LNCAP (cell line): Measurements from ENCODE around the gene LAMB3.

Experiments used
- TF ChIP-seq, protein P1 (sequence below): fragments of 450-650 bp; IDR thresholded peaks from 2 replicates; pipeline ENCODE4 v1.5.1; 2017; ENCODE audit warnings: mild to moderate bottlenecking

Gene LAMB3

GRCh38 chr1:209570743-209571142 lies 81.5 kb downstream of the LAMB3 start:
- TF ChIP-seq, protein P1, sequence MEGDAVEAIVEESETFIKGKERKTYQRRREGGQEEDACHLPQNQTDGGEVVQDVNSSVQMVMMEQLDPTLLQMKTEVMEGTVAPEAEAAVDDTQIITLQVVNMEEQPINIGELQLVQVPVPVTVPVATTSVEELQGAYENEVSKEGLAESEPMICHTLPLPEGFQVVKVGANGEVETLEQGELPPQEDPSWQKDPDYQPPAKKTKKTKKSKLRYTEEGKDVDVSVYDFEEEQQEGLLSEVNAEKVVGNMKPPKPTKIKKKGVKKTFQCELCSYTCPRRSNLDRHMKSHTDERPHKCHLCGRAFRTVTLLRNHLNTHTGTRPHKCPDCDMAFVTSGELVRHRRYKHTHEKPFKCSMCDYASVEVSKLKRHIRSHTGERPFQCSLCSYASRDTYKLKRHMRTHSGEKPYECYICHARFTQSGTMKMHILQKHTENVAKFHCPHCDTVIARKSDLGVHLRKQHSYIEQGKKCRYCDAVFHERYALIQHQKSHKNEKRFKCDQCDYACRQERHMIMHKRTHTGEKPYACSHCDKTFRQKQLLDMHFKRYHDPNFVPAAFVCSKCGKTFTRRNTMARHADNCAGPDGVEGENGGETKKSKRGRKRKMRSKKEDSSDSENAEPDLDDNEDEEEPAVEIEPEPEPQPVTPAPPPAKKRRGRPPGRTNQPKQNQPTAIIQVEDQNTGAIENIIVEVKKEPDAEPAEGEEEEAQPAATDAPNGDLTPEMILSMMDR, result no peak

DNA sequence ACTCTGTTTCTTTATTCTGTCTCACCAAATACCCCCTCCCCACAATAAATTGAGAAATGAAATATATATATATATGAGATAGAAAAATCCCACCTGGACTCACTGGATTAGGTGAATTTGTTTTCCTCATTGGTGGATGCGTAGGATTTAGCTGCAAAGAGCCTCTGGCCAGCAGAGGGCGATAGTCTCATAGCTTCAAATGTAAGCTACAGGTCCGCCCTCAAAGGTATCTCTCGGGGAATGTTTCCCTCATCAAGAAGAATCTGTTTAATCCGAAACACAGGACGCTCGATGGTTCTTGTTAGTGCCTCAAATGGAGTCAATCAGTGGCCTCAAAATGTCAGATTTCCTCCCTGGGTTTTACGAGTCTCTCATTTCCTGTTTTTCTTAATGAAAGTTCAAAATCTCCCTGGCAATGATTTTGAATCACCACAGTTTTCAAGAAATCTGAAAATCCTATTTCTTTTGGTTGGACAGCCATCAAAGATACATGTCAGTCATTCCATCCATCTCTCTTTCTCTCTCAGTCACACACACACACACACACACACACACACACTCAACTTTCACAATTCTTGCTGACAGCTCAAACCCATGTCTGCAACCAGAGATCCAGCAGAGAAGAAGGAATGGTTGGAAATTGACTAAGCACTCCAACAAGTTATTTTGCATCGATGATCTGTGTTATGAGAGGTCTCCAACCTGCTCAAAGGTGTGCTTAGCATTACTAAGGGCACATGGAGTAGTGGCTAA lies 82.6 kb downstream of the LAMB3 start:
- TF ChIP-seq, protein P1, result peak; percentile 98

- TF ChIP-seq, protein P1, result no peak
These were observed 84.5 kb downstream of the LAMB3 start for GRCh38 chr1:209567698-209568175.

DNA sequence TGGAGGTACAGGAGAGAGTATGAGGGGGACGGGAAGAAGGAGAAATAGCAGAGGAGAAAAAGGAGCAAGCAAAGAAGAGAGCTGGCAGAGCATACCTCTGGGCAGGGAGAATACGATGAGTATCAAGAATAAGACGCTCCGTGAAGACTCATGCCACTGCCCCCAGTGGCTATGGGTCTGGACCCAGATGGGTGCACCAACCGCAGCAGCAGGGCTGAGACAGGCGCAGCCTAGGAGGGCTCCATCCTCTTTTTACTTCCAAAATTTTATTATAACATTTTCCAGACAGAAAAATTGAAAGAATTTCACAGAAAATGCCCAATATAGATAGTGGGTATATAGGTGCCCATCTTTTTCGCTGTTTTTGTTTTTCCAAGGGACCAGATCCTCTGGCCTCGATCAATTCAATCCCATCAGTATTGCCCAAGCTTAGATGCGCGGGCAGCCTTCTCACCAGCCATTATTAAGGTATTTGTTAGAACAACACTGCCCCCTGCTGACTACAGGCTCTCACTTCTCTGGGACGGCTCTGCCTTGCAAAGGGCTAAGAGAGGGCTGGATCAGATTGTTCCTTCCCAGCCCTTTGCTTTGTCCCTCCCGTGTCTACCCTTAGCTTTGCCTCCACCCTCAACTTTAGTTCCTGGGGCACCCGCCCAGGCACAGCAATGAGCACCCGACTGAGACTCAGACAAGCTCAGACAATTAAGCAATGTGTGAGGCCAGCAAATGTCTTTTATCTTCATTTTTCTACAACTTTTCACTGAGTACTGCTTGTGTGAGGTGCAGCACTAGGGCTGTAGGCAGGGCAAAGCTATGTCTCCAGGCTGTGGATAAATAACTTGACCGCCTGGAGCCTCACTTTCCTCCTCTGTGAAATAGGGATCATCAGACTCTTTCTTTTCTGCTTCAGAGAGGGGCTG lies 86.2 kb downstream of the LAMB3 start:
- TF ChIP-seq, protein P1, result peak; percentile 94
